Bronchial epithelial cell (primary cell): ENCODE measurements around the gene BMAL2. TPM values are rescaled to one million over a fixed set of nuclear protein-coding genes. Genes with fewer than 3 reads are reported as not detected.

ENCODE experiments used
- DNase-seq: peaks from one replicate; pipeline ENCODE4 v3.0.0-alpha.2; 2010; ENCODE audit warnings: low read depth
- FAIRE-seq: peaks from 2 replicates; lab custom pipeline; 2011; peaks lifted over from hg19 to GRCh38; lab: Jason Lieb, UNC
- H3K27me3 ChIP-seq: 2 replicates; pipeline ENCODE4 v1.5.1; 2011; ENCODE audit warnings: low read length; ENCODE audit not compliant: control insufficient read depth, insufficient read depth
- H3K36me3 ChIP-seq: 2 replicates; pipeline ENCODE4 v1.5.1; 2011; ENCODE audit warnings: low read length; ENCODE audit not compliant: control insufficient read depth, insufficient read depth
- H3K4me3 ChIP-seq: 2 replicates; pipeline ENCODE4 v1.5.1; 2011; ENCODE audit warnings: mild to moderate bottlenecking, low read depth, low read length, control low read depth
- total RNA-seq: library from RNA; depleted of rRNA; stranded (reverse); fragments of >200 nt; gene quantifications from 2 replicates; pipeline ENCODE4 v1.2.1, GENCODE V29; 2014
- TF ChIP-seq, protein P1 (sequence below): IDR thresholded peaks from 2 replicates; pipeline ENCODE4 v1.5.1; 2011; ENCODE audit warnings: mild to moderate bottlenecking, moderate library complexity, low read length, control low read depth, inconsistent platforms; ENCODE audit not compliant: insufficient read depth, severe bottlenecking

BMAL2 gene
- total RNA-seq, 1 donor from 2014 or later, result 102 TPM

DNA sequence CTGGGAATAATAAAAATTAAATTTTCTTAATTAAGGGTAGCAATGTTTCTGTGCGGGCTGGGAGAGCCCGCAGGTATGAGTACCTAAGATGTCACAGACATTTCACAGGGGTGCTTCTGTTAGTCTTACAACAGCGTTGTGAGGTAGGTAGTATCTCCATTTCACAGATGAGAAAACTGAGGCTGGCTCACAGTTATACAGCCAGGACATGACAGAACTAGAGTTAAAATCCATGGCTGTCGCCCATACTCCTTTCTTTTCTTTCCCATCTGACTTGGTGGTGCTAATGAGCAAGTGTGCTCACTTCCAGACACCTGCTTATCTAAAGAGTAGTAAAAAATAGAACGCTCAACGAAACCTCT lies 2.1 kb downstream of the BMAL2 start:
- no peak for FAIRE-seq
- TF ChIP-seq, protein P1, sequence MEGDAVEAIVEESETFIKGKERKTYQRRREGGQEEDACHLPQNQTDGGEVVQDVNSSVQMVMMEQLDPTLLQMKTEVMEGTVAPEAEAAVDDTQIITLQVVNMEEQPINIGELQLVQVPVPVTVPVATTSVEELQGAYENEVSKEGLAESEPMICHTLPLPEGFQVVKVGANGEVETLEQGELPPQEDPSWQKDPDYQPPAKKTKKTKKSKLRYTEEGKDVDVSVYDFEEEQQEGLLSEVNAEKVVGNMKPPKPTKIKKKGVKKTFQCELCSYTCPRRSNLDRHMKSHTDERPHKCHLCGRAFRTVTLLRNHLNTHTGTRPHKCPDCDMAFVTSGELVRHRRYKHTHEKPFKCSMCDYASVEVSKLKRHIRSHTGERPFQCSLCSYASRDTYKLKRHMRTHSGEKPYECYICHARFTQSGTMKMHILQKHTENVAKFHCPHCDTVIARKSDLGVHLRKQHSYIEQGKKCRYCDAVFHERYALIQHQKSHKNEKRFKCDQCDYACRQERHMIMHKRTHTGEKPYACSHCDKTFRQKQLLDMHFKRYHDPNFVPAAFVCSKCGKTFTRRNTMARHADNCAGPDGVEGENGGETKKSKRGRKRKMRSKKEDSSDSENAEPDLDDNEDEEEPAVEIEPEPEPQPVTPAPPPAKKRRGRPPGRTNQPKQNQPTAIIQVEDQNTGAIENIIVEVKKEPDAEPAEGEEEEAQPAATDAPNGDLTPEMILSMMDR, result no peak
- Histone ChIP-seq H3K4me3 (no peak overlapping the region), H3K27me3 (no peaks in the 10 kb centered on the region), H3K36me3 (no peaks in the 10 kb centered on the region)
- no peak for DNase-seq

DNA sequence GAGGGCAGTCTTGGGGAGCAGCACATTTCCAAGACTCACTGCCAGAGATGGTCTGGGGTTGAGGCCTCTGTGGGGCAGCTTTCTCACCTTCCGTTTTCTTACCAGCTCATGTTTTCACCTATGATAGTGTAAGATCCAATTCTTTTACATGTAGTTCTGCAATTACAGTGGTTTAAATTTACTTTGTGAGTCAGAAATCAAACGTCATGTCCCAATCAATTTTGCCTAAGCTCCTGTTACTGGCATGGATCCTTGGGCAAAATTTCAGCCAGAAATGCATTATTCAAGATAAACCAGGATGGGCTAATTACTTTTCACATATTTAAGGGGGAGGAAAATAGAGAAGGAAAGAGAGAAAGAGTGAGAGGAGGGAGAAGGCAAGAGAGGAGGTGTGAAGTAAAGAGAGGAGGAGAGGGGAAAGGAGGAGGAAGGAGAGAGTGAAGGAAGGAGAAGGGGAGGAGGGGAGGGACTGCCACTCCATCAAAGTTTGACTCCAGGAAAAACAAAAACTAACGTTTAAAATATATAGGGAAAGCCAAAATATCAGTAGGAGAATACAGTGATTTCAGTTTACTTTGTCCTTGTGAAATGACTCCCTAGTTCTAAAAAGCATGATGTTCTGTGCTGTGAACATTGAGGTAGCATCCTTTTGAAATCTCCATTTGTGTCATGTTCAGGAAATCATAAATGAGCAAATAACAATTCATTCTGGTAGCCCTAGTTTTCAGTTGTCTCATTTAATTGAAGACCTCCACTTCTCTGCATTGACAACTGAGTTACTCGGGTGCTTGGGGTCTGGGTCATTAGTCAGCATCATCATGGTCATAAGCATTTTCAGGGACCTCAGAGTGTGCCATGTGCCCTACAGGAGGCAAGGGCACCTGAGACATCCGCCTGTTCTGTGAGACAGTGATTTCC lies 3.0 kb downstream of the BMAL2 start:
- H3K27me3 ChIP-seq, result no peaks in the 10 kb centered on the region
- DNase-seq (peak; percentile 89), FAIRE-seq (no peak)
- H3K4me3 ChIP-seq, result no peak overlapping the region
- H3K36me3 ChIP-seq, result no peaks in the 10 kb centered on the region
- TF ChIP-seq, protein P1, result no peak

- no peaks in the 10 kb centered on the region for H3K27me3 ChIP-seq
- DNase-seq (peak; percentile 95), FAIRE-seq (no peak)
- TF ChIP-seq, protein P1, result no peak
- H3K4me3 ChIP-seq, result no peak overlapping the region
- no peaks in the 10 kb centered on the region for H3K36me3 ChIP-seq
Observed at GRCh38 chr12:27336282-27336653, 3.6 kb downstream of the BMAL2 start.

- no peaks in the 10 kb centered on the region for H3K36me3 ChIP-seq
- TF ChIP-seq, protein P1, result no peak
- no peaks in the 10 kb centered on the region for H3K27me3 ChIP-seq
- H3K4me3 ChIP-seq, result no peak overlapping the region
- DNase-seq, result no peak
- FAIRE-seq, result no peak
Observed at GRCh38 chr12:27337376-27337775, 4.7 kb downstream of the BMAL2 start.

DNA sequence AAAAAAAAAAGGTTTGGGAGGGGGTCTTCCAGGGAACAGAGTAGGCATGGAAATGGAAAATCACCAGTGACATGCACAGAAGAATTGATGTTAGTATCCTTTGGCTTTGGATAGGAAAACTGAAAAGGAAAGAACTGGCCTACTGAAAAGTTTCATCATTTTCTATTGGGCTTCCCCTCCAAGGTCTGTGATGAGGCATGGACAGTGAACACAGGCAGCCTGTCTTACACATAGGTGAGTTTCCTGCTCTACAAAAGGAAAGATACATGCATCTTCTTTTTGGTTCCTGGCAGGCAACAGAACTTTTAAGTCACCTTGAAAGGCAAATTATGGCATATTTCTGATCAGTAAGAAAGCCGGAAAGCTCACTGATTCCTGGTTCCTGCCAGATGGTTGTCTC lies 5.8 kb downstream of the BMAL2 start:
- Histone ChIP-seq H3K36me3 (no peaks in the 10 kb centered on the region), H3K27me3 (no peaks in the 10 kb centered on the region), H3K4me3 (no peak overlapping the region)
- peak; percentile 47 for DNase-seq
- TF ChIP-seq, protein P1, result no peak
- FAIRE-seq, result no peak
